Calu3 (cell line): Measurements from ENCODE around the gene POC1A. TPM values are rescaled to one million over a fixed set of nuclear protein-coding genes. Genes with fewer than 3 reads are reported as not detected.
"Not testable (repeated sequence)": the region's sequence is repeated elsewhere in the genome, so short reads cannot be mapped to it uniquely, and the experiment has no call there.

Source experiments
- BruUV-seq: library from RNA; stranded (reverse); fragments of 400-500 nt; replicated peaks from 2 replicates; lab custom pipeline; 2021; lab: Mats Ljungman, UMichigan
- CTCF ChIA-PET: fragments of 300-600 bp; sonication (Branson Sonifier 250); formaldehyde crosslinking; loops from one replicate; lab custom pipeline; 2022; ENCODE audit warnings: antibody characterized with exemption; lab: Charles Lee
- DNase-seq: peaks from one replicate; pipeline ENCODE4 v3.0.0; 2022
- H3K27ac Mint-ChIP-seq: one replicate; pipeline ENCODE4 v1.8.0; 2022; ENCODE audit warnings: mixed read lengths; ENCODE audit not compliant: unreplicated experiment
- H3K27me3 Mint-ChIP-seq: one replicate; pipeline ENCODE4 v1.8.0; 2022; ENCODE audit warnings: mixed read lengths; ENCODE audit not compliant: unreplicated experiment
- H3K36me3 Mint-ChIP-seq: one replicate; pipeline ENCODE4 v1.8.0; 2022; ENCODE audit warnings: mild to moderate bottlenecking, moderate library complexity, mixed read lengths; ENCODE audit not compliant: insufficient read depth, unreplicated experiment
- H3K4me1 Mint-ChIP-seq: one replicate; pipeline ENCODE4 v1.8.0; 2022; ENCODE audit warnings: mild to moderate bottlenecking, low read depth, mixed read lengths; ENCODE audit not compliant: unreplicated experiment
- H3K4me3 Mint-ChIP-seq: one replicate; pipeline ENCODE4 v1.8.0; 2022; ENCODE audit warnings: mild to moderate bottlenecking, low read depth, moderate library complexity, mixed read lengths; ENCODE audit not compliant: unreplicated experiment
- H3K9me3 Mint-ChIP-seq: one replicate; pipeline ENCODE4 v1.8.0; 2022; ENCODE audit warnings: low read depth, mixed read lengths; ENCODE audit not compliant: unreplicated experiment
- intact Hi-C: fragments of 100-400 bp; cut with micrococcal nuclease; formaldehyde crosslinking; loops from one replicate; pipeline ENCODE4 v1.10.0; 2022; ENCODE audit not compliant: unreplicated experiment
- total RNA-seq: library from RNA; stranded (reverse); gene quantifications from 2 replicates; pipeline ENCODE4 v1.2.3, GENCODE V29; 2022
- TF ChIP-seq, protein P1 (sequence below): fragments of 200-600 bp; IDR thresholded peaks from one replicate; pipeline ENCODE4 v1.8.0; 2022; ENCODE audit warnings: antibody characterized with exemption; ENCODE audit not compliant: unreplicated experiment

POC1A gene
- total RNA-seq, 1 experiment from 2014 or later = 26.9 TPM

GRCh38 chr3:52036222-52036694 lies 118.0 kb downstream of the POC1A start:
- DNase-seq = no peak
- CTCF ChIA-PET = no interaction called here
- Mint-ChIP-seq H3K27ac (no peak overlapping the region), H3K9me3 (peaks cover 3% of the 10 kb centered on the region), H3K4me1 (peaks cover 5% of the 10 kb centered on the region), H3K27me3 (no peaks in the 10 kb centered on the region), H3K36me3 (no peaks in the 10 kb centered on the region), H3K4me3 (no peak overlapping the region)
- TF ChIP-seq, protein P1, sequence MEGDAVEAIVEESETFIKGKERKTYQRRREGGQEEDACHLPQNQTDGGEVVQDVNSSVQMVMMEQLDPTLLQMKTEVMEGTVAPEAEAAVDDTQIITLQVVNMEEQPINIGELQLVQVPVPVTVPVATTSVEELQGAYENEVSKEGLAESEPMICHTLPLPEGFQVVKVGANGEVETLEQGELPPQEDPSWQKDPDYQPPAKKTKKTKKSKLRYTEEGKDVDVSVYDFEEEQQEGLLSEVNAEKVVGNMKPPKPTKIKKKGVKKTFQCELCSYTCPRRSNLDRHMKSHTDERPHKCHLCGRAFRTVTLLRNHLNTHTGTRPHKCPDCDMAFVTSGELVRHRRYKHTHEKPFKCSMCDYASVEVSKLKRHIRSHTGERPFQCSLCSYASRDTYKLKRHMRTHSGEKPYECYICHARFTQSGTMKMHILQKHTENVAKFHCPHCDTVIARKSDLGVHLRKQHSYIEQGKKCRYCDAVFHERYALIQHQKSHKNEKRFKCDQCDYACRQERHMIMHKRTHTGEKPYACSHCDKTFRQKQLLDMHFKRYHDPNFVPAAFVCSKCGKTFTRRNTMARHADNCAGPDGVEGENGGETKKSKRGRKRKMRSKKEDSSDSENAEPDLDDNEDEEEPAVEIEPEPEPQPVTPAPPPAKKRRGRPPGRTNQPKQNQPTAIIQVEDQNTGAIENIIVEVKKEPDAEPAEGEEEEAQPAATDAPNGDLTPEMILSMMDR = no peak
- no TSS peak for BruUV-seq
- intact Hi-C loops = no loop called here

- Mint-ChIP-seq H3K27me3 (no peaks in the 10 kb centered on the region), H3K4me3 (no peak overlapping the region), H3K36me3 (no peaks in the 10 kb centered on the region), H3K27ac (no peak overlapping the region), H3K4me1 (no peaks in the 10 kb centered on the region), H3K9me3 (peaks cover 3% of the 10 kb centered on the region)
- intact Hi-C loops = no loop called here
- TF ChIP-seq, protein P1 = no peak
- CTCF ChIA-PET = no interaction called here
- no TSS peak for BruUV-seq
- DNase-seq = no peak
Measured at GRCh38 chr3:52034651-52035050, 119.6 kb downstream of the POC1A start.

- CTCF ChIA-PET = no interaction called here
- no TSS peak for BruUV-seq
Measured at GRCh38 chr3:52034212-52034611, 120.0 kb downstream of the POC1A start.

DNA sequence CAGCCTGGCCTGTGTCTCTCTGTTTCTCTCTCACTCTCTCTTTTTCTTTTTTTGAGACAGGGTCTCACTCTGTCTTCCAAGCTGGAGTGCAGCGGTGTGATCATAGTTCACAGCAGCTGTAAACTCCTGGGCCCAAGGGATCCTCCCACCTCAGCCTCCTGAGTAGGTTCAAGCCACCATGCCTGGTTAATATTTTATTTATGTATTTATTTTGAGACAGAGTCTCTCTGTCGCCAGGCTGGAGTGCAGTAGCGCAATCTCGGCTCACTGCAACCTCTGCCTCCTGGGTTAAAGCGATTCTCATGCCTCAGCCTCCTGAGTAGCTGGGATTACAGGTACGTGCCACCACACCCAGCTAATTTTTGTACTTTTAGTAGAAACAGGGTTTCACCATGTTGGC lies 120.5 kb downstream of the POC1A start:
- H3K27me3 Mint-ChIP-seq, H3K9me3 Mint-ChIP-seq, CTCF ChIA-PET, H3K36me3 Mint-ChIP-seq, intact Hi-C loops, H3K4me3 Mint-ChIP-seq, DNase-seq, H3K4me1 Mint-ChIP-seq, BruUV-seq: not testable (repeated sequence)
- peak overlapping the region; percentile 44 for H3K27ac Mint-ChIP-seq

More at GRCh38 chr3:52034212-52034611, 120.0 kb downstream of the POC1A start:
- no peak for DNase-seq
- no peaks in the 10 kb centered on the region for H3K27me3 Mint-ChIP-seq
- intact Hi-C loops = no loop called here
- no peak overlapping the region for H3K4me3 Mint-ChIP-seq
- peaks cover 3% of the 10 kb centered on the region for H3K9me3 Mint-ChIP-seq
- H3K4me1 Mint-ChIP-seq = no peaks in the 10 kb centered on the region
- TF ChIP-seq, protein P1 = no peak
- no peaks in the 10 kb centered on the region for H3K36me3 Mint-ChIP-seq
- no peak overlapping the region for H3K27ac Mint-ChIP-seq

DNA sequence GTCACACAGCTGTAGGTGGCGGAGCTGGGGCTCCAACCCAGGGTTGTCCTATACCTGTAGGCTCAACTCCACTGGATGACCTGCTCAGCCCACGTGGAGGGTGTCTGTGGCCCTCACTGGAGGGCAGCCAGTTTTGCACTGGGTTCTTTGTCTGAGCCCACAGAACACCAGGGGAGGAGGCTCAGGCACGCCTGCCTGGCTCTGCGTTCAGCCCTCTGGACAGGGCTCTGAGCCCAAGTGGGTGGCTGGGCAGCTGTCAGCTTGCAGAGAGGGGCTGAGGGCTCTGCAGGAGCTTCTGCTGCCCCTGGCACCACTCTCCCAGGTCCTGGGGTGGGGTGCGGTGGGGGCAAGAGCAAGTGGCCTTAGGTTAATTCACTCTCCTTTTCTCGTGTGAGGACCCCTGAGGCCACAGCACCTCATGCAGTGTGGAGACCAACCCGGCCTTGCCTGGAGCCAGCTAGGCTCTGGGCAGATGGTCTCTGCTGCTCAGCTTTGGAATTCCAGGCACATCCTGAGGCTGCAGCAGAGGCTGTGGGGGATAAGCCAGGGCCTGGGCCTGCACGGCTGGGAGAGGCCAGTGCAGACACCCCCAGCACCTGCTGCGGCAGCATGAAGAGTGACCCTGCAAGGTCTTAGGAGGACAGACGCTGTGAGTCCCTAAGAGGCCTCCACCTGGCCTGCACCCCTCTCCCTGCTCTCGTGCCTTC lies 121.4 kb downstream of the POC1A start:
- no peak for DNase-seq
- H3K4me3 Mint-ChIP-seq = no peak overlapping the region
- H3K4me1 Mint-ChIP-seq = no peaks in the 10 kb centered on the region
- no peak overlapping the region for H3K27ac Mint-ChIP-seq
- no TSS peak for BruUV-seq
- no peaks in the 10 kb centered on the region for H3K36me3 Mint-ChIP-seq
- H3K9me3 Mint-ChIP-seq = peaks cover 3% of the 10 kb centered on the region
- CTCF ChIA-PET = no interaction called here
- TF ChIP-seq, protein P1 = no peak
- no peaks in the 10 kb centered on the region for H3K27me3 Mint-ChIP-seq
- intact Hi-C loops = no loop called here
